ENCODE results near the gene CYFIP2.

- TF ChIP-seq EZH2phosphoT487 (IDR thresholded peaks at IDR 0.05; ENCODE audit: low read depth, severe bottlenecking, unreplicated experiment) (no peak), CTCF (IDR thresholded peaks at IDR 0.05; ENCODE audit: poor library complexity) (no peak), EZH2 (IDR thresholded peaks at IDR 0.05; ENCODE audit: borderline replicate concordance) (no peak)
Observed at GRCh38 chr5:157339409-157339808, 73.5 kb downstream of the CYFIP2 start.
